SK-N-SH (cell line): Measurements from ENCODE around the gene ENHO. TPM values are rescaled to one million over a fixed set of nuclear protein-coding genes. Genes with fewer than 3 reads are reported as not detected.
A peak's percentile ranks its signal among the peaks of the same experiment; 100 is the strongest.

Experiments used
- CTCF ChIA-PET: fragments of 300-600, 350-600 bp; formaldehyde crosslinking; extraction: SDS; loops from one replicate; lab custom pipeline; 2021; lab: Yijun Ruan, JAX
- POLR2A ChIA-PET: fragments of 350-600 bp; sonication (Branson Sonifier 250); formaldehyde crosslinking; extraction: SDS; loops from one replicate; lab custom pipeline; 2020; ENCODE audit warnings: antibody characterized with exemption, inconsistent platforms; lab: Yijun Ruan, JAX
- DNase-seq: peaks from one replicate; pipeline ENCODE4 v3.0.0; 2012
- H2AFZ ChIP-seq: fragments of 200-600 bp; sonication (generic); 2 replicates; pipeline ENCODE4 v1.8.1; 2016; ENCODE audit warnings: antibody characterized with exemption, mild to moderate bottlenecking, low read depth
- H3F3A ChIP-seq: fragments of 200-600 bp; sonication (generic); replicated peaks from 2 replicates; pipeline ENCODE3; 2016; ENCODE audit warnings: antibody characterized with exemption, mild to moderate bottlenecking; ENCODE audit not compliant: insufficient read depth
- H3K27ac ChIP-seq, 2 experiments: fragments of 200-500 bp in 1 of 2; fragments of 200-600 bp in 1 of 2; sonication (Bioruptor generic) in 1 of 2; sonication (generic), shearing (Covaris generic) in 1 of 2; 2 replicates each; pipeline versions ENCODE4 v1.5.1 to v1.6.1; 2014 to 2016; ENCODE audit warnings: low read depth in 2 of 2, inconsistent platforms in 1 of 2, low read length in 1 of 2, mild to moderate bottlenecking in 1 of 2, mixed read lengths in 1 of 2
- H3K27me3 ChIP-seq: fragments of 200-600 bp; sonication (generic), shearing (Covaris generic); 2 replicates; pipeline ENCODE4 v1.6.1; 2016; ENCODE audit warnings: mixed run types; ENCODE audit not compliant: insufficient read depth
- H3K36me3 ChIP-seq, 2 experiments: fragments of 200-500 bp in 1 of 2; fragments of 200-600 bp in 1 of 2; sonication (Bioruptor generic) in 1 of 2; sonication (generic) in 1 of 2; replicated peaks in 1 of 2; 2 replicates each; pipeline versions ENCODE3 to v1.5.1; 2014 to 2016; ENCODE audit warnings: low read length in 1 of 2, mild to moderate bottlenecking in 1 of 2; ENCODE audit not compliant: insufficient read depth in 2 of 2, control insufficient read depth in 1 of 2
- H3K4me1 ChIP-seq, 2 experiments: fragments of 200-500 bp in 1 of 2; fragments of 200-600 bp in 1 of 2; sonication (Bioruptor generic) in 1 of 2; sonication (generic), shearing (Covaris generic) in 1 of 2; 2 replicates each; pipeline versions ENCODE4 v1.5.1 to v1.6.1; 2014 to 2016; ENCODE audit warnings: low read depth in 1 of 2, low read length in 1 of 2, mixed run types in 1 of 2; ENCODE audit not compliant: insufficient read depth in 2 of 2, control insufficient read depth in 1 of 2
- H3K4me2 ChIP-seq: fragments of 200-600 bp; sonication (generic), shearing (Covaris generic); 2 replicates; pipeline ENCODE4 v1.6.1; 2017; ENCODE audit warnings: mixed run types
- H3K4me3 ChIP-seq, 2 experiments: fragments of 200-500 bp in 1 of 2; fragments of 200-600 bp in 1 of 2; sonication (Bioruptor generic) in 1 of 2; sonication (generic), shearing (Covaris generic) in 1 of 2; 2 replicates each; pipeline versions ENCODE4 v1.5.1 to v1.8.1; 2014 to 2016; ENCODE audit warnings: low read depth in 2 of 2, inconsistent platforms in 1 of 2, low read length in 1 of 2, mild to moderate bottlenecking in 1 of 2, mixed read lengths in 1 of 2, moderate library complexity in 1 of 2
- H3K79me2 ChIP-seq: fragments of 200-600 bp; sonication (generic); 2 replicates; pipeline ENCODE4 v1.8.1; 2017; ENCODE audit warnings: mild to moderate bottlenecking; ENCODE audit not compliant: insufficient read depth
- H3K9ac ChIP-seq: fragments of 200-600 bp; sonication (generic); 2 replicates; pipeline ENCODE4 v1.6.1; 2017; ENCODE audit warnings: mixed run types
- H3K9me2 ChIP-seq: fragments of 200-600 bp; sonication (generic); 2 replicates; pipeline ENCODE4 v1.6.1; 2017; ENCODE audit warnings: mixed run types
- H3K9me3 ChIP-seq: fragments of 200-600 bp; sonication (generic); 2 replicates; pipeline ENCODE4 v1.6.1; 2017; ENCODE audit warnings: mixed run types, mild to moderate bottlenecking, moderate library complexity
- H4K20me1 ChIP-seq: fragments of 200-600 bp; sonication (generic); 2 replicates; pipeline ENCODE4 v1.6.1; 2017; ENCODE audit warnings: mild to moderate bottlenecking, mixed run types; ENCODE audit not compliant: insufficient read depth
- EP300 ChIP-seq, 2 experiments: IDR thresholded peaks; 2 replicates each; pipeline versions ENCODE4 v1.4.0 to v1.6.1; 2012; ENCODE audit warnings: borderline replicate concordance in 1 of 2, low read depth in 1 of 2, low read length in 1 of 2
- JUND ChIP-seq: IDR thresholded peaks from 2 replicates; pipeline ENCODE4 v1.4.0; 2012
- MAX ChIP-seq: IDR thresholded peaks from 2 replicates; pipeline ENCODE4 v1.4.0; 2012; ENCODE audit warnings: low read depth
- NRF1 ChIP-seq: IDR thresholded peaks from 2 replicates; pipeline ENCODE4 v1.6.1; 2012; ENCODE audit warnings: low read depth, mild to moderate bottlenecking, low read length
- RAD21 ChIP-seq: IDR thresholded peaks from 2 replicates; pipeline ENCODE4 v1.6.1; 2012; ENCODE audit warnings: mild to moderate bottlenecking, low read length
- RCOR1 ChIP-seq: fragments of 150-350 bp; IDR thresholded peaks from 2 replicates; pipeline ENCODE4 v1.6.1; 2017; ENCODE audit warnings: antibody characterized with exemption, low read length
- SIN3A ChIP-seq: IDR thresholded peaks from 2 replicates; pipeline ENCODE4 v1.6.1; 2012; ENCODE audit warnings: low read depth, mild to moderate bottlenecking, low read length, moderate library complexity, borderline replicate concordance
- SMC3 ChIP-seq: IDR thresholded peaks from 2 replicates; pipeline ENCODE4 v1.6.1; 2012; ENCODE audit warnings: low read depth, low read length, improper control_type of control experiment
- TCF12 ChIP-seq: IDR thresholded peaks from 2 replicates; pipeline ENCODE4 v1.4.0; 2012
- TEAD4 ChIP-seq: IDR thresholded peaks from 2 replicates; pipeline ENCODE4 v1.4.0; 2012; ENCODE audit warnings: mild to moderate bottlenecking, borderline replicate concordance; ENCODE audit not compliant: insufficient read depth
- YY1 ChIP-seq: IDR thresholded peaks from 2 replicates; pipeline ENCODE4 v1.4.0; 2012; ENCODE audit warnings: low read depth, mild to moderate bottlenecking
- ZBTB33 ChIP-seq: IDR thresholded peaks from 2 replicates; pipeline ENCODE4 v1.4.0; 2012; ENCODE audit warnings: low read depth, borderline replicate concordance
- WGBS: methylation state at CpG from one replicate; pipeline ENCODE4 v1.1.6; 2017; ENCODE audit warnings: low lambda C conversion rate; 5-methylcytosine and 5-hydroxymethylcytosine counted together
- polyA plus RNA-seq, 3 experiments: library from polyadenylated mRNA; depleted of rRNA; stranded (reverse); fragments of >200 nt; gene quantifications; 2 replicates each; pipeline ENCODE4 v1.2.3, GENCODE V29; 2012
- TF ChIP-seq, protein P1 (sequence below): IDR thresholded peaks from 2 replicates; pipeline ENCODE4 v1.6.1; 2012; ENCODE audit warnings: mild to moderate bottlenecking, low read depth, low read length, moderate library complexity

Gene ENHO
- polyA plus RNA-seq, 1 of the 3 experiments (the other 2 are of a cell fraction), result 1.5 TPM

DNA sequence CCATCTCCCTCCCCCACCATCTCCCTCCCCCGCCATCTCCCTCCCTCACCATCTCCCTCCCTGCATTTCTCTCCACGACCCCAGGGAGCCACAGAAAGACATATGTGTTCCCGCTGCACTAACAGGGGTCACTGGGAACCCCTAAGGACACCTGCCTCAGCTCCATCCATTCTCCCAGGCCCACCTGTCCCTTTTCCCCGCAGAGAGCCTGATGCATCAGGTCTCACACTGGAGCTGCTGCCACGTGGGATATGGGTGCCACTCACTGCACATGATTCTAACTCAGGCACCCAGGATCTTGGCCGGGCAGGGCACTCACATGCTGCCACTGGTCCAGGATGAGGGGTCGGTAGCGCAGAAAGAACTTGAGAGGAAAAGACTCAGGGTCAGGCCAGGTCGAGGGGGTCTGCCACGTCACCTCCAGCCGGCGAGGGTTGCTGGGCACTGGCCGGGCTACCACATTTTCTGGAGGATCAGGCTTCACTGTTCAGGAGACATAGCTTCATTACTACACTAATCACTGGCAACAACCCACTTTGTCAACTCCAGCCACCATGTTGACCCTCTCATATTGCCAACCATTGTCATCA is 33.2 kb upstream of the ENHO start:
- 87% methylated on average over 8 of the region's 13 CpGs for WGBS
- no peak for DNase-seq
- H2AFZ ChIP-seq, result no peak overlapping the region
- H3K27ac ChIP-seq, result peak overlapping the region in 1 of 2 experiments; percentile 74; a peak in 1 of 4 replicates
- H3K9ac ChIP-seq, result no peak overlapping the region
- H3K9me2 ChIP-seq, result no peaks in the 10 kb centered on the region
- no peaks in the 10 kb centered on the region for H3K36me3 ChIP-seq
- H3F3A ChIP-seq, result no peaks in the 10 kb centered on the region
- H3K79me2 ChIP-seq, result no peaks in the 10 kb centered on the region
- no peaks in the 10 kb centered on the region for H3K9me3 ChIP-seq
- CTCF ChIA-PET, result interaction anchor here (1.0 to 18.0 kb wide), 8 partner anchors 8 to 223 kb away, joined by 3 to 507 read pairs (median 8); partner anchors contain the start of gene CNTFR
- TF ChIP-seq SIN3A (no peak), EP300 (IDR thresholded peaks at IDR 0.05; ENCODE audit: borderline replicate concordance in 1 of 2, low read depth in 1 of 2, low read length in 1 of 2) (no peak), RCOR1 (no peak), NRF1 (no peak), TCF12 (no peak), TEAD4 (no peak), JUND (no peak), MAX (no peak), RAD21 (no peak), SMC3 (no peak), ZBTB33 (no peak), YY1 (no peak)
- TF ChIP-seq, protein P1, sequence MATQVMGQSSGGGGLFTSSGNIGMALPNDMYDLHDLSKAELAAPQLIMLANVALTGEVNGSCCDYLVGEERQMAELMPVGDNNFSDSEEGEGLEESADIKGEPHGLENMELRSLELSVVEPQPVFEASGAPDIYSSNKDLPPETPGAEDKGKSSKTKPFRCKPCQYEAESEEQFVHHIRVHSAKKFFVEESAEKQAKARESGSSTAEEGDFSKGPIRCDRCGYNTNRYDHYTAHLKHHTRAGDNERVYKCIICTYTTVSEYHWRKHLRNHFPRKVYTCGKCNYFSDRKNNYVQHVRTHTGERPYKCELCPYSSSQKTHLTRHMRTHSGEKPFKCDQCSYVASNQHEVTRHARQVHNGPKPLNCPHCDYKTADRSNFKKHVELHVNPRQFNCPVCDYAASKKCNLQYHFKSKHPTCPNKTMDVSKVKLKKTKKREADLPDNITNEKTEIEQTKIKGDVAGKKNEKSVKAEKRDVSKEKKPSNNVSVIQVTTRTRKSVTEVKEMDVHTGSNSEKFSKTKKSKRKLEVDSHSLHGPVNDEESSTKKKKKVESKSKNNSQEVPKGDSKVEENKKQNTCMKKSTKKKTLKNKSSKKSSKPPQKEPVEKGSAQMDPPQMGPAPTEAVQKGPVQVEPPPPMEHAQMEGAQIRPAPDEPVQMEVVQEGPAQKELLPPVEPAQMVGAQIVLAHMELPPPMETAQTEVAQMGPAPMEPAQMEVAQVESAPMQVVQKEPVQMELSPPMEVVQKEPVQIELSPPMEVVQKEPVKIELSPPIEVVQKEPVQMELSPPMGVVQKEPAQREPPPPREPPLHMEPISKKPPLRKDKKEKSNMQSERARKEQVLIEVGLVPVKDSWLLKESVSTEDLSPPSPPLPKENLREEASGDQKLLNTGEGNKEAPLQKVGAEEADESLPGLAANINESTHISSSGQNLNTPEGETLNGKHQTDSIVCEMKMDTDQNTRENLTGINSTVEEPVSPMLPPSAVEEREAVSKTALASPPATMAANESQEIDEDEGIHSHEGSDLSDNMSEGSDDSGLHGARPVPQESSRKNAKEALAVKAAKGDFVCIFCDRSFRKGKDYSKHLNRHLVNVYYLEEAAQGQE, result no peak
- H3K27me3 ChIP-seq, result no peaks in the 10 kb centered on the region; the same call in 1 of the 2 replicates
- H3K4me1 ChIP-seq, result peaks cover 0 to 85% of the 10 kb centered on the region in 2 experiments; a peak in 1 of 4 replicates
- no peak overlapping the region for H3K4me2 ChIP-seq
- H4K20me1 ChIP-seq, result no peaks in the 10 kb centered on the region
- POLR2A ChIA-PET, result interaction anchor here (1.3 to 2.3 kb wide), 3 partner anchors 14 to 36 kb away, joined by 3 to 10 read pairs (median 4); no protein-coding TSS in a partner anchor
- H3K4me3 ChIP-seq, result no peak overlapping the region
